Stimulated activated CD8-positive, alpha-beta memory T cell treated with anti-CD3 and anti-CD28 coated beads, Interleukin-2, amount 100 ng/mL, for 48 hours (primary cell): ENCODE results near the gene KMT2C.
"Not testable (repeated sequence)": the region's sequence is repeated elsewhere in the genome, so short reads cannot be mapped to it uniquely, and the experiment has no call there.

Experiments
- DNase-seq, 2 donors: peaks; one replicate each; pipeline ENCODE4 v3.0.0-alpha.2; 2020; ENCODE audit warnings: low read depth in 2 of 2

Gene KMT2C

DNA sequence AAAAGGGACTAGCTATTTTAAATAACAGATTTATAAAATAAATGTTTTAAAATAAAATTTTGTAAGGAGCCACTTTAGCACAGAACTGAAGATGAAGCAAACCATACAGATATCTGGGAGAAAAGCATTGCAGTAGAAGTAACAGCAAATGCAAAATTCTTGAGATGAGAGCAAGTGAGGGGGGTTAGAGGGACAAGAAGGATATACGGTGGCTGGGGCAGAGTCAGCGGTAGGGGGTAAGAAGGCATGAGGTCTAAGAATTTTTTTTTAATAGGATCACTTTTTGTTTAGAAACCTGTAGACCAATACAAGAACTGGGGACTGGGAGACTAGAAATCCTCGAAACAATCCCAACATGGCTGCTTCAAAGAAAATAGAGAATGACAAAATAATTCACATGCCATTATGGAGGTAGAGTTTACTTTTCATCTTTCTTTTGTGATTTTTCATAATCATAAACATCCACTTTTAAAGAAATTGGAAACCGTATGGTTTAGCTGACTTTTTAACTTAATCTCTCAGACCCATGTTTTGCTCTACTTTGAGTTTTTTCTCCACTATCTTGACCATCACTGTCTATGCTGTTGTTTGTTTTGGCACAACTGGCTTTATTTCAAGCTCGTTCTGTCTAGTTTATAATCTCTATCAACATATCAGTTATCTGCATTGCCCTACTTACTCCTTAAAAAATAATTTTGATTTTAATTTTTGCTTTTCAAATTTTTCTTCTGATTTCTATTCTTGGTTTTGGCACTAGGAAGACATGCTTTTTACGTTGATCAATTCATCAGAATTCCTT is 73.5 kb downstream of the KMT2C start:
- no peak for DNase-seq

DNA sequence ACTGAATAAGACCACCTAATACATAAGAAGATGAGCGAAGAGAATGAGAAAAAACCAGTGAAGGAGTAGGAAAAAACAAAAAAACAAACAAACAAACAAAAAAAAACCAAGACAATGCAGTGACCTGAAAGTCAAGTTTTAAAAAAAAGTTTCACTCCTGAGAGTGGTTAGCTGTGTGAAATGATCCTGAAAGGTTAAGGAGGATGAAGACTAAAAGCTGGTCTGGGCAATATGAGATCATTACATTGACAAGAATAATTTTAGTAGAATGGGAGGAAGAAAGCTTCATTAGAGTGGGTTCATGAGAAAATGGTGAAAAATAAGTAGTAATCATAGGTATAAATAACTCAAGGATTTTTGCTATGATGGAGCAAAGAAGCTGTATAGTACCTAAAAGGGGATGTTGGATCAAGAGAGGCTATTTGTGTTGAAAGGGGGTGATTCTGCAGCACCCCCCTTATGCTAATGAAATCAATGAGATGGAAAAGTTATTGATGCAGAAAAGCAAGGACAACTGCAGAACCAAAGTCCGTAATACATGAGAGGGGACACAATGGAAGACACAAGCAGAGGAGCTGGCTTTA is 80.2 kb downstream of the KMT2C start:
- DNase-seq = no peak

DNA sequence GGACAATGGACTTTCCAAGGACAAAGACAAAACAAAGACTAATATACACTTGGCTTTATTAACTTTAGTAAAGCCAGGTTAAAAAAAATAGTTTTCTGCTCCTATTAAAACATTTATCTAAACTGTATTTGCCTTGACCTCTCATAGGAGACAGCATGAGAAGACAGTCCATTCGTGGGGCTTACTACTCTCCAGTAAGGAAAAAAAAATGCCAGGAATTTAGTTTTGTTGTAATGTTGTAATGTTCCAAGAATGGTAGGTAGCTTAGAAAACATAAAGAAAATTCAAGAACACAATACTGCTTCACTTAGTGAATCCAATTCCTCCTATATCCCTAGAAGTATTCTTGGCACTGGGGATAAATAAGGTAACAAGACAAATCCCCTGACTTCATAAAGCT is 81.7 kb downstream of the KMT2C start:
- DNase-seq = no peak

GRCh38 chr7:152353281-152353680 is 82.5 kb downstream of the KMT2C start:
- DNase-seq = not testable (repeated sequence)

- not testable (repeated sequence) for DNase-seq
These were observed 84.1 kb downstream of the KMT2C start for GRCh38 chr7:152351747-152352146.

- DNase-seq = no peak
These were observed 84.6 kb downstream of the KMT2C start for GRCh38 chr7:152351168-152351567.

DNA sequence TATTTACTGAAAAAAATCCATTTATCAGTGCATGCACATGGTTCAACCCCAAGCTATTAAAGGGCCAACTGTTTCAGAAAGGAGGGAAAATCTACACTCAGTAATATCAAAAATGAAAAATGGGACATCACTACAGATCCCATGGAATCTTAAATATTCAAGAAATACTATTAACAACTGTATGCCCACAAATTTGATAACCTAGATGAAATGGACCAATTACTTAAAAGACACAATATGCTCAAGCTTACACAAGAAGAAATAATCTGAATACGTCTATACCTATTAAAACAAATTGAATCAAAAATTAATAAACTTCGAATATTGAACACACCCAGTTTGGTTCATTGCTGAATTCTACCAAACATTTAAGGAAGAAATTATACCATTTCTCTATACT is 87.9 kb downstream of the KMT2C start:
- no peak for DNase-seq

- no peak for DNase-seq
These were observed 91.5 kb downstream of the KMT2C start for GRCh38 chr7:152344253-152344652.

- DNase-seq = no peak
These were observed 93.0 kb downstream of the KMT2C start for GRCh38 chr7:152342796-152343195.

DNA sequence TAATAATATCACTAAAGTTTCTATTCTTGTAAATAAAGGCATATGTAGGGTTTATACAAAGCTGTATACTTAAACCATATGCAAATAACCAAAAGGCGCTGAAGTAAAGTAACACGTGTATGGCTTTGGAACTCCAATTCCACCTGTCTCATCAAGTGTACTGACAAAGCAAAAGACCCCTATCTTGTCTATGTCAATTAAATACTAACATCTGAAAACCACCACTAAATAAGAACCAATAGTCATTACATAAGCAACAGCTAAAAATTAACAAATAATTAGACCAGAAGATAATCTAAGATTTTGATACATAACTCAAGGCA is 93.9 kb downstream of the KMT2C start:
- no peak for DNase-seq

GRCh38 chr7:152341039-152341913 is 94.5 kb downstream of the KMT2C start:
- DNase-seq = no peak

DNA sequence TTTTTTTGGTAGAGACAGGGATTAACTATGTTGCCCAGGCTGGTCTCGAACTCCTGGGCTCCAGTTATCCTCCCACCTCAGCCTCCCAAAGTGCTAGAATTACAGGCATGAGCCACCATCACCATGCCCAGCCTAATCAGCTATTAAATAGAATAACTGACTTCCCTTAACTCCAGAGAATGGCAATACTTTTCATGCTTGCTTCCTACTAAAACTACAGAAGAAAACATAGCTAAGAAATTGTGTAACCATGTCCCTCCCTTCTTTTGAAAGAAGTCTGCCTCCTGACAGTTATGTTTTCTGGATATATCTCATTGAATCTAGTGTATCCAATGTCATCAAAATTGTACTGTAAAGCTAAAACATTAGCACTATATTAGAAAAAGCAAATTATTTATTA is 95.6 kb downstream of the KMT2C start:
- no peak for DNase-seq

- DNase-seq = no peak
These were observed 97.2 kb downstream of the KMT2C start for GRCh38 chr7:152338561-152338960.

DNA sequence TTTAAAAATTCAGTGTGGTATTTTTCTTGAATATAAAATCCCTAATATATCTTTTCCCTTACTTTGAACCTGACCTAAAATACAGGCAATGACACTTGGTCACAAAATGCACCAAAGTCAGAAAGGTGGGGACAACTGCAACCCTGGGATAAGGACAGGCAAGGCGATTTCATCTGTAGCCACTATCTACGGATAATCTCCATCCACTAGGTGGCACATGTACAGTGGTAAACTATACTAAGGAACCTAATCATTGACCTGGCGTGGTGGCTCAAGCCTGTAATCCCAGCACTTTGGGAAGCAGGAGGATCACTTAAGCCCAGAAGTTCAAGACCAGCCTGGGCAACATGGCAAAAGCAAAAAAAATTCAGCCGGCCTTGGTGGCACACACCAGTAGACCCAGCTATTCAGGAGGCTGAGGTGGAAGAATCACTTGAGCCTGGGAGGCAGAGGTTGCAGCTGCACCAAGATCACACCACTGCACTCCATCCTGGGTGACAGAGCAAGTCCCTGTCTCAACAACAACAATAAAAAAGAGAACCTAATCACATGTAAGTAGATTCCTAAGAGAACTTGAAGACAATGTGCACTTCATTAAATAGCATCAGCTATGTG is 98.9 kb downstream of the KMT2C start:
- no peak for DNase-seq

GRCh38 chr7:152335900-152336571 is 99.8 kb downstream of the KMT2C start:
- DNase-seq = no peak

DNA sequence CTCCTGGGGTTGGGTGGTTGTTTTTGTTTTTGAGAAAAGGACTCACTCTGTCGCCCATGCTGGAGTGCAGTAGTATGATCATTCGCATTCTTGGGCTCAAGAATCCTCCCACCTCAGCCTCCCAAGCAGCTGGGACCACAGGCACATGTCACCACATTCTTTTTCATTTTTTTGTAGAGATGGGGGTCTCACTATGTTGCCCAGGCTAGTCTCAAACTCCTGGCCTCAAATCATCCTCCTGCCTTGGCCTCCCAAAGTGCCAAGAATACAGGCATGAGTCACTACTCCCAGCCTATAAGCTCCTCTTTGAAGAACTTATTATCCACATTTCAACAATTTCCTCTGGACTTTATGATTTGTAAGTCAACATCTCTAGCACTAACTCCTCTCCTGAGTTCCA is 102.7 kb downstream of the KMT2C start:
- no peak for DNase-seq

GRCh38 chr7:152330827-152331226 is 105.0 kb downstream of the KMT2C start:
- DNase-seq = no peak

GRCh38 chr7:152329469-152329868 is 106.3 kb downstream of the KMT2C start:
- no peak for DNase-seq

- DNase-seq = no peak
These were observed 107.6 kb downstream of the KMT2C start for GRCh38 chr7:152328234-152328633.

GRCh38 chr7:152315845-152316244 is 120.0 kb downstream of the KMT2C start:
- no peak for DNase-seq

DNA sequence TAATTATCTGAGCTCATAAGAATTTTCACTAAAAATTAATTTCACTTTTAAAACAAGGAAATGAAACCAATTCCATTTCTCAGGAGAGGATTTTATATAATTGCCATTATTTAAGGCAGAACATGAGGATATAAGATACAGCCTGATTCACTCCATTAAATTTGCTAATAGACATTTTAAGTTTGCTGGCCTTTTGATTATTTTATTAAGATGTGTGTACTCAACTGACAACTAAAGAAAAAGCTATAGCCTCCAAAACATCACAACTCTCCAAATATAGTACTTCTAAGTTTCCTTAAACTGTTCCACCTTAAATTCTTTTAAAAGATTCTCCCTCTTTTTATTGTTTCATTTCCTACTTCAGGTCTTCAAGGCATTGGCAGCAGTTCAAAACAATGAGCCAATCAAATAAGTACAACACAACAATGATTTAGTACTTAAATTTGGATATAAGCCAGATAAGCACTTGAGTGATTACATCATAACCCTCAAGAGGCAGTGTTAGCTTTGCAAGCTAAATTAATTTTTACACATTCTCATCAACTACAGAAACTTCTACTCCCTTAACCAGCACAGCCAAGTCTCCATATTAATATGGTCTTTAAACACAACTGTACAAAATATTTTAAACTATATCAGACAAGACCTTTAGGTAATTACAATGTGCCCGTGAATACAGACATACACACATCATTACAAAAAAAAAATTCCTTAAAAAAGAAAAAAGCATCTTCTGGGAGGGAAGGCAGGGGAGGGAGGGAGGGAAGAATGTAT is 121.8 kb downstream of the KMT2C start:
- no peak for DNase-seq
